ENCODE results near the gene CST7.

The CST7 gene

DNA sequence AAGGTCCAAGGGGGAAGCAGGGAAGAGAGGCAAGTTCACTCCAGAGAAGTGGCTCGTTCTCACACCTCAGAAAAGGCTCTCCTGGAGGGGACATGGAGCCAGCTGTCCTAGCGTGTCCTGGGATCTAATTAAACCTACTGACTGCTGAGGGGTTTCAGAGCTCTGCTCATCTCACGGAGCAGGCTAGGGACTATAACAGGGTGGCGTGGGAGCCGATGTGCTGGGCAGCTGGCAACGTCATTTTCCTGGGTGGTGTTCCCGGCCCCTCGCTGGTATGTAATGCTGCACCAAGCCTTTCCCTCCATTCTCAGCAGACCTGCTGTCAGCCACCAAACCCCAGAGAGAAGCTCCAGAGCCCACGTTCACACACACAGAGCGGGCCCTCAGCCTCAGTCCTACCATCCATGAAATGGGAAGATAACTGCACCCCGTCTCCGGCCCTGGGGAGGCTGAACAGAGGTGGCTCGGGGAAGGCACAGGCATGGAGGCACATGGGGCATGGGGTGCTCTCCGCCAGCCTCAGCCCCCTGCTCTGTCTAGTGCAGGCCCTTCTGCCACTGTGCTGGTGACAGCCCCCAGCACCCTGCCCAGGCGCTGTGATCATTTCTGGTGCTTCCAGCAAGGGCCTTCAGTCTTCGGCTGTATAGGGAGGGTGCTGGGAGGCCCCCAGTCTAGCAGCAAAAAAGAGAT, 1.9 kb downstream of the CST7 start:
- no peak for DNase-seq (ENCODE audit: low spot score)

DNA sequence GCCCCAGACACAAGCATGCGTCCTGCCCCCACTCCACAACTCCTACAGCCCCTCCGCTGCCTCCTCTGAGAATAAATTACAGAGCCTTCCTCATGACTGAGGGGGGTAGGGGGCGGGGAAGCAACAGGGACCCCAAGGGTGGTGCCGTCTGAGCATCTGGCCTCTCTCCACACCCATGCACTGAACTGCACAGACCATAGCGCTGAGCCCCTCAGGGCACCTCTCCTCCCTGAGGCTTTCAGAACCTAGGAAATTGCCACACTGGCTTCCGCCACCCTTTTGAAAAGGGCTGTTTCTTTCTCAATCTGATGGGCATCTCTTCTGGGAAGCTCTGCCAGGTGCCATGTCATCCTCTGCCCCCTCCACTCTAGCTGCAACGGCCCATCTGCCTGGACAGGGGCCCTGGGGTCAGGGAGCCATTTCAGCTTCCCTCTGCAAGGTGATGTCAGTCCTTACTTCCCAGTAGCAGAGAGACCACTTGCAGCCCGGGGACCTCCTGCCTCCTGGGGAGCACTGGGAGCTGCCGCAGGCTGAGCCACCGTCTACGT, 2.5 kb downstream of the CST7 start:
- no peak for DNase-seq (ENCODE audit: low spot score)

DNA sequence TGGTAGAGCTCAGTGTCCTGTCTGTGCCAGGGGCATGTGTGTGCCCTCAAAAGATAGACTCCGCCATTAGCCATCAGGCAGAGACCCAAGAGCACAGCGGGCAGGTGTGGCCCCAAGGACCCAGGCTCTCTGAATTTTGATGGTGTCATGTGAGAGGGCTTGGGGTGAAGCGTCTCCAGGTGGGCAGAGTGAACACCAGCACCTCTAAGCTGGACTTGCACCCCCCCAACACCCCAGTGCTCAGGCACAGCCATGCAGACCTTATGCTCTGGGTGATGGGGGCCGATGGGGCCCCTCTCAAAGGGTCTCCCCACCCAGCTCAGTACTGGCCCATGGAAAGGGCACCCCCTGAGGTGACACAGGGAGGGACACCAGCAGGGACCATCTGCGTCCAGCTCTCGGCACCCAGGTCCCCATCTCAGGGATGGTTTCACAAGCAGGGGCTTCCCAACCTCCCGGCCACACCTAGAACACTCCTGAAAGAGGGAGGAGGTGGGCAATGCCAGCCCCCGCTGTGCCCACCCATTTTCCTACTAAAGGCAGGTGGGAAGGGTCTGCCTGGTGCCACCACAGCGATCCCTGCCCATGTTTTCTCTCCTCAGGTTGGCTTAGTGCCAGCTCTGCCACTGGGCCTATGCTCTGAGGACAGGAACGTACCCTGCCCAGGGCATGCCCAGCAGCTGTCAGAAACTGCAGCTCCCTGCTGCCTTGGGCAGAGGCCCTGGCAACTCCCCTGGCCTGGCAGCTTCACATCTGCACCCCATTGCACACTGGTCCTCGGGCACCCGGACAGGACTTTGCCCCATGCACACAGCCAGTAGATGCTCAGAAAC, 3.5 kb downstream of the CST7 start:
- DNase-seq (ENCODE audit: low spot score), result no peak

DNA sequence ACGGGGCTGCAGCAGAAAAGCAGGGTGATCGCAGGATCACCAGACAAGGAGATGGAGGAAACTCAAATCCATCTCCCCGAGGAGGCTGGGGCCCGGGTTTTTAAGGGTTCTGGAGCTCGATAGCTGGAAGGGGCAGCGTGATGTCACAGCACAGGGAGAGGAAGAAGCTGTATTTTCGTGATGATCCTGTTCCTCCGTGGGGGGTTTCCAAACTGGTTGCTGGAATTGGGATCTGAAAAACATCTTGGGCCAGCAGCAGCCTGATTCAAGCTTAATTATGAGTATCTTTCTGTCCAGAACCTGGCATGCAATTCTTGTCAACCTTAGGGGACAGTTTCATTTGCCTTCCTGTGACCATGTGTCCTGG, 4.1 kb downstream of the CST7 start:
- no peak for DNase-seq (ENCODE audit: low spot score)

- no peak for DNase-seq (ENCODE audit: low spot score)
Measured at GRCh38 chr20:24953621-24954133, 4.6 kb downstream of the CST7 start.

GRCh38 chr20:24954151-24954550, 5.1 kb downstream of the CST7 start:
- no peak for DNase-seq (ENCODE audit: low spot score)

GRCh38 chr20:24954566-24954965, 5.5 kb downstream of the CST7 start:
- no peak for DNase-seq (ENCODE audit: low spot score)

GRCh38 chr20:24955045-24955444, 6.0 kb downstream of the CST7 start:
- no peak for DNase-seq (ENCODE audit: low spot score)

- DNase-seq (ENCODE audit: low spot score), result no peak
Measured at GRCh38 chr20:24956001-24956841, 7.2 kb downstream of the CST7 start.

GRCh38 chr20:24957326-24958016, 8.4 kb downstream of the CST7 start:
- DNase-seq (ENCODE audit: low spot score), result no peak

DNA sequence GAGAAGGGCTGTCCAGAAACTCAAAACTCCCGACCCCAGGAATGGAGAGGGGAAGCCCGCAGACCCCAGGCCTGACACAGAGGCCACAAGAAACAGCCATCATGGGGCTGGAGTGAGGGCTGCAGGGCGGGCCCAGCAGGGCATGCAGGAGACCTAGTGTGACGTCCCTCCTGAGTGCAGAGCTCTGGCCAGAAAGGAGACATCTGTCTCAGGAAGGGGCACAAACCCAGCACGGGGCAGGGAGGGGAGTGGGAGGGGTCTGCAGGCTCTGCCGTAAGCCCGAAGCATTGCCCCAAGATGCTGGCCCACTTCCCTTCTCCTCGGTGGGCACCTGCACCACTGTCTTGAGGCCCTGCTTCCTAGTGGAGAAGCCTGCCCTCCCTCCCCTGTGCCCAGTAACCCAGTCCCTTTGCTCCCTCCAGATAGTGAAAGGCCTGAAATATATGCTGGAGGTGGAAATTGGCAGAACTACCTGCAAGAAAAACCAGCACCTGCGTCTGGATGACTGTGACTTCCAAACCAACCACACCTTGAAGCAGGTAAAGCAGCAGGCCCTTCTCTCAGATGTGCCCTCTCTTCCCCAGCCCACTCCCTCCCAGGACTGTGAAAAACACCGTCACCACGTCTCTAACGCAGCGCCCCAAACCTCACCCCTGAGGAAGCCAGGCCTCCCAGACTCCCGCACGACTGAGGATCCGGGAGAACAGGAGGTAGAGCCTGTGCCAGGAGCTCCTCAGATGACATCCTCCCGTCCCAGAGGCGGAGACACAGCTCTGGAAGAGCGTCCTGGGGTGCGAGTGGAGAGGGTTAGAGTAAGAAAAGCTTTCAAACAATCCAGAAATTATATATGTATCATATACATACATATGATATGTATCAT, 9.7 kb downstream of the CST7 start:
- DNase-seq (ENCODE audit: low spot score), result no peak

DNA sequence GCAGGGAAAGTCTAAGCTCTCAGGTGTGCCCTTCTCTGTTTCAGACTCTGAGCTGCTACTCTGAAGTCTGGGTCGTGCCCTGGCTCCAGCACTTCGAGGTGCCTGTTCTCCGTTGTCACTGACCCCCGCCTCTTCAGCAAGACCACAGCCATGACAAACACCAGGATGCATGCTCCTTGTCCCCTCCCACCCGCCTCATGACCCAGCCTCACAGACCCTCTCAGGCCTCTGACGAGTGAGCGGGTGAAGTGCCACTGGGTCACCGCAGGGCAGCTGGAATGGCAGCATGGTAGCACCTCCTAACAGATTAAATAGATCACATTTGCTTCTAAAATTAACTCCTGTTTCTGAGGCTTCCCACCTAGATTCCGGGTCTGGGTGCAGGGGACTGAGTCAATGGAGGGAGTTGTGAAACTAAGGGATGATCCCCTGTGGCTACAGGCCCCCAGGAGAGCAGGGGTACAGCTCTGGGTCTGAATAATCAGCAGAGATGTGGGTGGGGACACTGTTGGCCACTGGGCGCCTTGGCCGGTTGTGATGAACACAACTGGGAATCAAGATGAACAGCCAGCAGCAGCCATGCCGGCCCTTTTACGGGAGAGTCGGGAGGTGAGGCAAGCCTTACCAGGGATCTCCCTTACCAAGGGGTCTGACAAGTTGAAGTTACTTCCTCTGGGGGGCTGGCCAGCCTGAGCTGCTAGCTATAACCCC, 10.7 kb downstream of the CST7 start:
- DNase-seq (ENCODE audit: low spot score), result no peak

DNA sequence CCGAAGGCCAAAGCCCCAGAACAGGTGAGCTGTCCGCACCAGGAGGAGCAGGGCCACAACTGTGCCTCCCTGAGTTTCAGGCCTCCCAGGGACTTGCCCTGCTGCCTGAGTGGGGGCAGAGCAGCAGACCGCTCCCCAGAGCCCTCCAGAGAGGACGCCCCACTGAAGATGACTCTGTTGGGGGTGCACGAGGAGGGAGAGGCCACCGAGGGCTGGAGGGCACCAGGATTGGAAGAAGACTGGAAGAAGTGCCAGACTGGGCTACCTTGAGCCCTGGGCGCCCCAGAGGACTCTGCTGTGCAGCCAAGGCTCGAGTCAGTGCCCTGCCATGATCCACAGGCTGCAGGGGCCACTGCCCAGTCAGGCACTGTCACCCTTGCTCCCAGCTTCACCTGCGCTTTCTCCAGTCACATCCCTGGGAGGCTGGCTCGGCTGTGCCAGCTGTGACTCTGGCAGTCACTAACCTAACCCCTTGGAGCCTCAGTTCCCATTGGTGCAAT, 11.3 kb downstream of the CST7 start:
- no peak for DNase-seq (ENCODE audit: low spot score)

GRCh38 chr20:24960861-24961260, 11.8 kb downstream of the CST7 start:
- DNase-seq (ENCODE audit: low spot score), result no peak

DNA sequence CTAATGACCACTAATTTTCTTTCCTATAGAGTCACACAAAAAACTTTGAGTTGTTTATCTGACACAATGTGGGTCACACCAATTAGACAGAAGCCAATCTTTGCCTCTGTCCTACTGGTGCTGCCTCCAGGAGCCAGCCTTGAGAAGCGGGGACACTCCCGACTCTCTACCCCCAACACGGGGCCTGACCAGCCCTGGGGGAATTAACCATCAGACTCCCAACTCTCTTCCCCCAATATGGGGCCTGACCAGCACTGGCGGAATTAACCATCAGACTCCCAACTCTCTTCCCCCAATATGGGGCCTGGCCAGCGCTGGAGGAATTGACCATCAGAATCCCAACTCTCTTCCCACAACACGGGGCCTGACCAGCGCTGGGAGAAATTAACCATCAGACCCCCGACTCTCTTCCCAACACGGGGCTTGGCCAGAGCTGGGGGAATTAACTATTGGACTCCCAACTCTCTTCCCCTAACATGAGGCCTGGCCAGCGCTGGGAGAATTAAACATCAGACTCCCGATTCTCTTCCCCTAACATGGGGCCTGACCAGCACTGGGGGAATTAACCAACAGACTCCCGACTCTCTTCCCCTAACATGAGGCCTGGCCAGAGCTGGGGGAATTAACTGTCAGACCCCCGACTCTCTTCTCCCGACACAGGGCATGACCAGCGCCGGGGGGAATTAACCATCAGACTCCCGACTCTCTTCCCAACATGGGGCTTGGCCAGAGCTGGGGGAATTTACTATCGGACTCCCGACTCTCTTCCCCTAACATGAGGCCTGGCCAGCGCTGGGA, 12.5 kb downstream of the CST7 start:
- DNase-seq (ENCODE audit: low spot score), result no peak

DNA sequence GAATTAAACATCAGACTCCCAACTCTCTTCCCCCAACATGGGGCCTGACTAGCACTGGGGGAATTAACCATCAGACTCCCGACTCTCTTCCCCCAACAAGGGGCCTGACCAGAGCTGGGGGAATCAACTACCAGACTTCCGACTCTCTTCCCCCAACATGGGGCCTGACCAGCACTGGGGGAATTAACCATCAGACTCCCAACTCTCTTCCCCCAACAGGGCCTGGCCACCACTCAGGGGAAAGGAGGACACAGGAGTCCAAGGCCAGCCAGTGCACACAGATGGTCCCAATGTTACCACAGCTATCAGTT, 13.1 kb downstream of the CST7 start:
- DNase-seq (ENCODE audit: low spot score), result no peak

GRCh38 chr20:24962510-24962909, 13.4 kb downstream of the CST7 start:
- no peak for DNase-seq (ENCODE audit: low spot score)

GRCh38 chr20:24963672-24964505, 14.8 kb downstream of the CST7 start:
- DNase-seq (ENCODE audit: low spot score), result no peak
